ENCODE measurements around the gene RAB35.

- TF ChIP-seq, protein P1, sequence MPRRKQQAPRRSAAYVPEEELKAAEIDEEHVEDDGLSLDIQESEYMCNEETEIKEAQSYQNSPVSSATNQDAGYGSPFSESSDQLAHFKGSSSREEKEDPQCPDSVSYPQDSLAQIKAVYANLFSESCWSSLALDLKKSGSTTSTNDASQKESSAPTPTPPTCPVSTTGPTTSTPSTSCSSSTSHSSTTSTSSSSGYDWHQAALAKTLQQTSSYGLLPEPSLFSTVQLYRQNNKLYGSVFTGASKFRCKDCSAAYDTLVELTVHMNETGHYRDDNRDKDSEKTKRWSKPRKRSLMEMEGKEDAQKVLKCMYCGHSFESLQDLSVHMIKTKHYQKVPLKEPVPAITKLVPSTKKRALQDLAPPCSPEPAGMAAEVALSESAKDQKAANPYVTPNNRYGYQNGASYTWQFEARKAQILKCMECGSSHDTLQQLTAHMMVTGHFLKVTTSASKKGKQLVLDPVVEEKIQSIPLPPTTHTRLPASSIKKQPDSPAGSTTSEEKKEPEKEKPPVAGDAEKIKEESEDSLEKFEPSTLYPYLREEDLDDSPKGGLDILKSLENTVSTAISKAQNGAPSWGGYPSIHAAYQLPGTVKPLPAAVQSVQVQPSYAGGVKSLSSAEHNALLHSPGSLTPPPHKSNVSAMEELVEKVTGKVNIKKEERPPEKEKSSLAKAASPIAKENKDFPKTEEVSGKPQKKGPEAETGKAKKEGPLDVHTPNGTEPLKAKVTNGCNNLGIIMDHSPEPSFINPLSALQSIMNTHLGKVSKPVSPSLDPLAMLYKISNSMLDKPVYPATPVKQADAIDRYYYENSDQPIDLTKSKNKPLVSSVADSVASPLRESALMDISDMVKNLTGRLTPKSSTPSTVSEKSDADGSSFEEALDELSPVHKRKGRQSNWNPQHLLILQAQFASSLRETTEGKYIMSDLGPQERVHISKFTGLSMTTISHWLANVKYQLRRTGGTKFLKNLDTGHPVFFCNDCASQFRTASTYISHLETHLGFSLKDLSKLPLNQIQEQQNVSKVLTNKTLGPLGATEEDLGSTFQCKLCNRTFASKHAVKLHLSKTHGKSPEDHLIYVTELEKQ (tag by site-specific recombination; IDR thresholded peaks at IDR 0.05; ENCODE audit: borderline replicate concordance) = no peak
- TF ChIP-seq ZBTB7A (tag by site-specific recombination; IDR thresholded peaks at IDR 0.05; ENCODE audit: low read depth) (no peak), CTCF (tag by site-specific recombination; IDR thresholded peaks at IDR 0.05) (no peak), ZNF423 (tag by site-specific recombination; IDR thresholded peaks at IDR 0.05) (no peak), ZNF660 (tag by site-specific recombination; IDR thresholded peaks at IDR 0.05) (no peak), ZFP69B (tag by site-specific recombination; IDR thresholded peaks at IDR 0.05) (no peak), ZNF707 (tag by site-specific recombination; IDR thresholded peaks at IDR 0.05) (no peak), ZNF792 (tag by site-specific recombination; IDR thresholded peaks at IDR 0.05) (no peak), ELK4 (IDR thresholded peaks at IDR 0.05; ENCODE audit: borderline replicate concordance, low read depth, low read length) (no peak), ZEB2 (tag by site-specific recombination; IDR thresholded peaks at IDR 0.05) (no peak)
- TF ChIP-seq, protein P2, sequence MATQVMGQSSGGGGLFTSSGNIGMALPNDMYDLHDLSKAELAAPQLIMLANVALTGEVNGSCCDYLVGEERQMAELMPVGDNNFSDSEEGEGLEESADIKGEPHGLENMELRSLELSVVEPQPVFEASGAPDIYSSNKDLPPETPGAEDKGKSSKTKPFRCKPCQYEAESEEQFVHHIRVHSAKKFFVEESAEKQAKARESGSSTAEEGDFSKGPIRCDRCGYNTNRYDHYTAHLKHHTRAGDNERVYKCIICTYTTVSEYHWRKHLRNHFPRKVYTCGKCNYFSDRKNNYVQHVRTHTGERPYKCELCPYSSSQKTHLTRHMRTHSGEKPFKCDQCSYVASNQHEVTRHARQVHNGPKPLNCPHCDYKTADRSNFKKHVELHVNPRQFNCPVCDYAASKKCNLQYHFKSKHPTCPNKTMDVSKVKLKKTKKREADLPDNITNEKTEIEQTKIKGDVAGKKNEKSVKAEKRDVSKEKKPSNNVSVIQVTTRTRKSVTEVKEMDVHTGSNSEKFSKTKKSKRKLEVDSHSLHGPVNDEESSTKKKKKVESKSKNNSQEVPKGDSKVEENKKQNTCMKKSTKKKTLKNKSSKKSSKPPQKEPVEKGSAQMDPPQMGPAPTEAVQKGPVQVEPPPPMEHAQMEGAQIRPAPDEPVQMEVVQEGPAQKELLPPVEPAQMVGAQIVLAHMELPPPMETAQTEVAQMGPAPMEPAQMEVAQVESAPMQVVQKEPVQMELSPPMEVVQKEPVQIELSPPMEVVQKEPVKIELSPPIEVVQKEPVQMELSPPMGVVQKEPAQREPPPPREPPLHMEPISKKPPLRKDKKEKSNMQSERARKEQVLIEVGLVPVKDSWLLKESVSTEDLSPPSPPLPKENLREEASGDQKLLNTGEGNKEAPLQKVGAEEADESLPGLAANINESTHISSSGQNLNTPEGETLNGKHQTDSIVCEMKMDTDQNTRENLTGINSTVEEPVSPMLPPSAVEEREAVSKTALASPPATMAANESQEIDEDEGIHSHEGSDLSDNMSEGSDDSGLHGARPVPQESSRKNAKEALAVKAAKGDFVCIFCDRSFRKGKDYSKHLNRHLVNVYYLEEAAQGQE (tag by site-specific recombination; IDR thresholded peaks at IDR 0.05) = no peak
These were observed 47.3 kb downstream of the RAB35 start for GRCh38 chr12:120069278-120069677.

Data from HEK293 (cell line).